K562 (cell line): ENCODE measurements around the gene LATS1. TPM values are rescaled to one million over a fixed set of nuclear protein-coding genes. Genes with fewer than 3 reads are reported as not detected.

ENCODE experiments used
- CTBP1 ChIP-seq: fragments of 450-650 bp; IDR thresholded peaks from 2 replicates; pipeline ENCODE4 v1.6.1; 2016; ENCODE audit warnings: borderline replicate concordance
- EP300 ChIP-seq: IDR thresholded peaks from 2 replicates; pipeline ENCODE4 v1.6.1; 2012; ENCODE audit warnings: low read length, improper control_type of control experiment
- IRF2 ChIP-seq: sonication (generic); formaldehyde crosslinking; IDR thresholded peaks from 2 replicates; pipeline ENCODE4 v1.8.1; 2022; ENCODE audit warnings: mild to moderate bottlenecking, missing genetic modification reagents
- PHB2 ChIP-seq: fragments of 450-650 bp; IDR thresholded peaks from 2 replicates; pipeline ENCODE4 v1.6.1; 2017; ENCODE audit warnings: low read depth
- RBM25 ChIP-seq: fragments of 200-400 bp; formaldehyde crosslinking; IDR thresholded peaks from 2 replicates; pipeline ENCODE4 v1.6.1; 2018; ENCODE audit warnings: low read length, low read depth, moderate library complexity; ENCODE audit not compliant: severe bottlenecking
- RFX7 ChIP-seq: fragments of 250-450 bp; sonication (Bioruptor Pico); IDR thresholded peaks from 2 replicates; pipeline ENCODE4 v1.5.1; 2021; ENCODE audit warnings: mild to moderate bottlenecking
- SMARCB1 ChIP-seq: IDR thresholded peaks from 2 replicates; pipeline ENCODE4 v1.6.1; 2011; ENCODE audit warnings: improper control_type of control experiment, low read depth; ENCODE audit not compliant: insufficient read length
- TOE1 ChIP-seq, 2 experiments: fragments of 450-650 bp in 1 of 2; sonication (generic) in 1 of 2; formaldehyde crosslinking in 1 of 2; IDR thresholded peaks; 2 replicates each; pipeline versions ENCODE4 v1.7.1 to v1.8.0; 2016 to 2022; ENCODE audit warnings: borderline replicate concordance in 2 of 2, mild to moderate bottlenecking in 2 of 2, antibody characterized with exemption in 1 of 2, inconsistent platforms in 1 of 2, low read depth in 1 of 2, missing genetic modification reagents in 1 of 2, moderate library complexity in 1 of 2
- ZNF431 ChIP-seq: sonication (generic); formaldehyde crosslinking; IDR thresholded peaks from 2 replicates; pipeline ENCODE4 v1.8.0; 2022; ENCODE audit warnings: mild to moderate bottlenecking, missing genetic modification reagents
- ZNF449 ChIP-seq: fragments of 250-450 bp; sonication (Bioruptor Pico); IDR thresholded peaks from 2 replicates; pipeline ENCODE4 v1.8.0; 2022; ENCODE audit warnings: moderate library complexity, mild to moderate bottlenecking, inconsistent platforms
- ZNF507 ChIP-seq: conservative IDR thresholded peaks from 2 replicates; pipeline ENCODE4 v1.6.1; 2017; ENCODE audit warnings: missing genetic modification characterization, missing compliant biosample characterization
- polyA plus RNA-seq, 8 experiments: library from polyadenylated mRNA; depleted of rRNA in 4 of 8; stranded (reverse) in 5 of 8; unstranded in 3 of 8; fragments of >200 nt; fragmentation: Nextera tagmentation in 2 of 8; fragmentation: Illumina TruSeq in 1 of 8; extraction: Ambion mirVana in 2 of 8; extraction: Trizol in 1 of 8; gene quantifications; 2 replicates each; pipeline versions ENCODE4 v1.2.1 to v1.2.3, GENCODE V29; 2011 to 2014; ENCODE audit warnings: inconsistent platforms in 1 of 8, missing spikeins in 1 of 8
- total RNA-seq, 7 experiments: library from RNA; depleted of rRNA in 6 of 7; stranded (reverse); fragments of >200 nt in 6 of 7; fragmentation: Illumina TruSeq in 2 of 7; extraction: Trizol in 2 of 7; gene quantifications; 2 replicates each; pipeline versions ENCODE4 v1.2.1 to v1.2.3, GENCODE V29; 2011 to 2021; ENCODE audit warnings: low replicate concordance in 1 of 7
- TF ChIP-seq, protein P1 (sequence below): fragments of 250-450 bp; sonication (Bioruptor Pico); IDR thresholded peaks from 2 replicates; pipeline ENCODE4 v1.8.0; 2021; ENCODE audit warnings: borderline replicate concordance, mild to moderate bottlenecking, moderate library complexity; ENCODE audit not compliant: poor library complexity, severe bottlenecking
- TF ChIP-seq, protein P2 (sequence below), 2 experiments: IDR thresholded peaks; 2 replicates each; pipeline ENCODE4 v1.6.1; 2011; ENCODE audit warnings: borderline replicate concordance in 1 of 2, control low read depth in 1 of 2, low read depth in 1 of 2, low read length in 1 of 2, mild to moderate bottlenecking in 1 of 2, mixed read lengths in 1 of 2, moderate library complexity in 1 of 2; ENCODE audit not compliant: insufficient read depth in 1 of 2, insufficient read length in 1 of 2, poor library complexity in 1 of 2, severe bottlenecking in 1 of 2; ENCODE audit errors: extremely low read depth in 1 of 2
- TF ChIP-seq, protein P3 (sequence below): sonication (generic); formaldehyde crosslinking; IDR thresholded peaks from 2 replicates; pipeline ENCODE4 v1.8.1; 2023; ENCODE audit warnings: missing genetic modification reagents, mild to moderate bottlenecking, borderline replicate concordance
- TF ChIP-seq, protein P4 (sequence below): sonication (generic); formaldehyde crosslinking; IDR thresholded peaks from 2 replicates; pipeline ENCODE4 v1.9.0; 2022; ENCODE audit warnings: mild to moderate bottlenecking, missing genetic modification reagents

The LATS1 gene
- total and polyA plus RNA-seq, 9 of the 15 experiments (the other 6 are each of a cell fraction or from before 2014, with no cell fraction given) = 5.0 to 36.3 (median 18.4) TPM

- TF ChIP-seq TOE1 (IDR thresholded peaks at IDR 0.05; ENCODE audit: borderline replicate concordance) = peak; percentile 73
- TF ChIP-seq TOE1 (CRISPR knock-in tag; IDR thresholded peaks at IDR 0.05; ENCODE audit: borderline replicate concordance, low read depth) = no peak
- no peak for TF ChIP-seq RFX7
- TF ChIP-seq, protein P1, sequence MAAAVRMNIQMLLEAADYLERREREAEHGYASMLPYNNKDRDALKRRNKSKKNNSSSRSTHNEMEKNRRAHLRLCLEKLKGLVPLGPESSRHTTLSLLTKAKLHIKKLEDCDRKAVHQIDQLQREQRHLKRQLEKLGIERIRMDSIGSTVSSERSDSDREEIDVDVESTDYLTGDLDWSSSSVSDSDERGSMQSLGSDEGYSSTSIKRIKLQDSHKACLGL (CRISPR knock-in tag) = no peak
- peak; percentile 81 for TF ChIP-seq PHB2
- TF ChIP-seq ZNF449 (CRISPR knock-in tag) = 0 out of 2 replicates have a peak, but pooled peaks have one; percentile 13
- no peak for TF ChIP-seq ZNF507
- no peak for TF ChIP-seq RBM25
- peak; percentile 93 for TF ChIP-seq EP300
- TF ChIP-seq, protein P2, sequence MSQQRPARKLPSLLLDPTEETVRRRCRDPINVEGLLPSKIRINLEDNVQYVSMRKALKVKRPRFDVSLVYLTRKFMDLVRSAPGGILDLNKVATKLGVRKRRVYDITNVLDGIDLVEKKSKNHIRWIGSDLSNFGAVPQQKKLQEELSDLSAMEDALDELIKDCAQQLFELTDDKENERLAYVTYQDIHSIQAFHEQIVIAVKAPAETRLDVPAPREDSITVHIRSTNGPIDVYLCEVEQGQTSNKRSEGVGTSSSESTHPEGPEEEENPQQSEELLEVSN (IDR thresholded peaks at IDR 0.05; ENCODE audit: borderline replicate concordance in 1 of 2, extremely low read depth in 1 of 2, insufficient read depth in 1 of 2, insufficient read length in 1 of 2, low read depth in 1 of 2, low read length in 1 of 2, poor library complexity in 1 of 2, severe bottlenecking in 1 of 2) = no peak
- no peak for TF ChIP-seq IRF2 (CRISPR knock-in tag)
- peak; percentile 82 for TF ChIP-seq CTBP1
- peak; percentile 96 for TF ChIP-seq SMARCB1
- no peak for TF ChIP-seq ZNF431 (CRISPR knock-in tag)
- TF ChIP-seq, protein P3, sequence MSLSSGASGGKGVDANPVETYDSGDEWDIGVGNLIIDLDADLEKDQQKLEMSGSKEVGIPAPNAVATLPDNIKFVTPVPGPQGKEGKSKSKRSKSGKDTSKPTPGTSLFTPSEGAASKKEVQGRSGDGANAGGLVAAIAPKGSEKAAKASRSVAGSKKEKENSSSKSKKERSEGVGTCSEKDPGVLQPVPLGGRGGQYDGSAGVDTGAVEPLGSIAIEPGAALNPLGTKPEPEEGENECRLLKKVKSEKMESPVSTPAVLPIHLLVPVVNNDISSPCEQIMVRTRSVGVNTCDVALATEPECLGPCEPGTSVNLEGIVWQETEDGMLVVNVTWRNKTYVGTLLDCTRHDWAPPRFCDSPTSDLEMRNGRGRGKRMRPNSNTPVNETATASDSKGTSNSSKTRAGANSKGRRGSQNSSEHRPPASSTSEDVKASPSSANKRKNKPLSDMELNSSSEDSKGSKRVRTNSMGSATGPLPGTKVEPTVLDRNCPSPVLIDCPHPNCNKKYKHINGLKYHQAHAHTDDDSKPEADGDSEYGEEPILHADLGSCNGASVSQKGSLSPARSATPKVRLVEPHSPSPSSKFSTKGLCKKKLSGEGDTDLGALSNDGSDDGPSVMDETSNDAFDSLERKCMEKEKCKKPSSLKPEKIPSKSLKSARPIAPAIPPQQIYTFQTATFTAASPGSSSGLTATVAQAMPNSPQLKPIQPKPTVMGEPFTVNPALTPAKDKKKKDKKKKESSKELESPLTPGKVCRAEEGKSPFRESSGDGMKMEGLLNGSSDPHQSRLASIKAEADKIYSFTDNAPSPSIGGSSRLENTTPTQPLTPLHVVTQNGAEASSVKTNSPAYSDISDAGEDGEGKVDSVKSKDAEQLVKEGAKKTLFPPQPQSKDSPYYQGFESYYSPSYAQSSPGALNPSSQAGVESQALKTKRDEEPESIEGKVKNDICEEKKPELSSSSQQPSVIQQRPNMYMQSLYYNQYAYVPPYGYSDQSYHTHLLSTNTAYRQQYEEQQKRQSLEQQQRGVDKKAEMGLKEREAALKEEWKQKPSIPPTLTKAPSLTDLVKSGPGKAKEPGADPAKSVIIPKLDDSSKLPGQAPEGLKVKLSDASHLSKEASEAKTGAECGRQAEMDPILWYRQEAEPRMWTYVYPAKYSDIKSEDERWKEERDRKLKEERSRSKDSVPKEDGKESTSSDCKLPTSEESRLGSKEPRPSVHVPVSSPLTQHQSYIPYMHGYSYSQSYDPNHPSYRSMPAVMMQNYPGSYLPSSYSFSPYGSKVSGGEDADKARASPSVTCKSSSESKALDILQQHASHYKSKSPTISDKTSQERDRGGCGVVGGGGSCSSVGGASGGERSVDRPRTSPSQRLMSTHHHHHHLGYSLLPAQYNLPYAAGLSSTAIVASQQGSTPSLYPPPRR (CRISPR knock-in tag) = no peak
- TF ChIP-seq, protein P4, sequence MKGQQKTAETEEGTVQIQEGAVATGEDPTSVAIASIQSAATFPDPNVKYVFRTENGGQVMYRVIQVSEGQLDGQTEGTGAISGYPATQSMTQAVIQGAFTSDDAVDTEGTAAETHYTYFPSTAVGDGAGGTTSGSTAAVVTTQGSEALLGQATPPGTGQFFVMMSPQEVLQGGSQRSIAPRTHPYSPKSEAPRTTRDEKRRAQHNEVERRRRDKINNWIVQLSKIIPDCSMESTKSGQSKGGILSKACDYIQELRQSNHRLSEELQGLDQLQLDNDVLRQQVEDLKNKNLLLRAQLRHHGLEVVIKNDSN (CRISPR knock-in tag) = no peak
Observed at GRCh38 chr6:149728499-149729234, 10.8 kb upstream of the LATS1 start (continued).
